Activated naive CD8-positive, alpha-beta T cell treated with anti-CD3 and anti-CD28 coated beads, Interleukin-2, amount 10 ng/mL, durations not matched to agents 7 days and 5 days (primary cell): Measurements from ENCODE around the gene VPS39. TPM values are rescaled to one million over a fixed set of nuclear protein-coding genes. Genes with fewer than 3 reads are reported as not detected.

Experiments used
- ATAC-seq: fragments of 150-1000 bp; cut with Tn5 transposase; one replicate; pipeline ENCODE4 v1.10.0; 2021; ENCODE audit warnings: low read depth, moderate library complexity
- POLR2A ChIA-PET: fragments of 350-600 bp; sonication (Branson Sonifier 250); formaldehyde crosslinking; loops from one replicate; lab custom pipeline; 2021; ENCODE audit warnings: antibody characterized with exemption; lab: Charles Lee
- DNase-seq: peaks from one replicate; pipeline ENCODE4 v3.0.0; 2021
- H3K27ac Mint-ChIP-seq: one replicate; pipeline ENCODE4 v1.8.0; 2022; ENCODE audit warnings: mild to moderate bottlenecking, mixed read lengths
- H3K27me3 Mint-ChIP-seq: one replicate; pipeline ENCODE4 v1.8.0; 2022; ENCODE audit warnings: mild to moderate bottlenecking, moderate library complexity, mixed read lengths
- H3K36me3 Mint-ChIP-seq: one replicate; pipeline ENCODE4 v1.8.0; 2021; ENCODE audit warnings: mild to moderate bottlenecking, mixed read lengths
- H3K4me1 Mint-ChIP-seq: one replicate; pipeline ENCODE4 v1.8.0; 2021; ENCODE audit warnings: mixed read lengths
- H3K4me3 Mint-ChIP-seq: one replicate; pipeline ENCODE4 v1.8.0; 2022; ENCODE audit warnings: mild to moderate bottlenecking, moderate library complexity, mixed read lengths
- H3K9me3 Mint-ChIP-seq: one replicate; pipeline ENCODE4 v1.8.0; 2021; ENCODE audit warnings: mixed read lengths
- total RNA-seq, 2 experiments: library from RNA; stranded (reverse); gene quantifications; one replicate each; pipeline ENCODE4 v1.2.3, GENCODE V29; 2021

The VPS39 gene
- total RNA-seq, 2 experiments from 2014 or later, result 88.8 to 91.7 TPM

GRCh38 chr15:42143356-42143755 is 64.7 kb downstream of the VPS39 start:
- peaks cover 3% of the 10 kb centered on the region for H3K4me1 Mint-ChIP-seq
- POLR2A ChIA-PET, result no interaction called here
- H3K27me3 Mint-ChIP-seq, result peaks cover 9% of the 10 kb centered on the region
- DNase-seq, result peak; percentile 10
- no peaks in the 10 kb centered on the region for H3K36me3 Mint-ChIP-seq
- no peak for ATAC-seq
- no peak overlapping the region for H3K27ac Mint-ChIP-seq
- no peaks in the 10 kb centered on the region for H3K9me3 Mint-ChIP-seq
- H3K4me3 Mint-ChIP-seq, result no peak overlapping the region

GRCh38 chr15:42141795-42142667 is 66.1 kb downstream of the VPS39 start:
- POLR2A ChIA-PET, result no interaction called here
- no peak for ATAC-seq
- no peak overlapping the region for H3K4me3 Mint-ChIP-seq
- peaks cover 5% of the 10 kb centered on the region for H3K4me1 Mint-ChIP-seq
- peaks cover 9% of the 10 kb centered on the region for H3K27me3 Mint-ChIP-seq
- H3K27ac Mint-ChIP-seq, result no peak overlapping the region
- H3K9me3 Mint-ChIP-seq, result no peaks in the 10 kb centered on the region
- DNase-seq, result peak; percentile 17
- no peaks in the 10 kb centered on the region for H3K36me3 Mint-ChIP-seq

- Mint-ChIP-seq H3K36me3 (no peaks in the 10 kb centered on the region), H3K4me1 (peaks cover 5% of the 10 kb centered on the region), H3K27me3 (peaks cover 9% of the 10 kb centered on the region), H3K4me3 (no peak overlapping the region), H3K27ac (no peak overlapping the region), H3K9me3 (no peaks in the 10 kb centered on the region)
- DNase-seq, result peak; percentile 14
- no peak for ATAC-seq
- POLR2A ChIA-PET, result no interaction called here
These were observed 66.9 kb downstream of the VPS39 start for GRCh38 chr15:42141246-42141645.

- Mint-ChIP-seq H3K27ac (no peak overlapping the region), H3K36me3 (no peaks in the 10 kb centered on the region), H3K27me3 (peaks cover 11% of the 10 kb centered on the region), H3K9me3 (no peaks in the 10 kb centered on the region), H3K4me1 (peaks cover 6% of the 10 kb centered on the region), H3K4me3 (no peak overlapping the region)
- DNase-seq (peak; percentile 15), ATAC-seq (no peak)
- POLR2A ChIA-PET, result no interaction called here
These were observed 67.6 kb downstream of the VPS39 start for GRCh38 chr15:42140383-42141070.

GRCh38 chr15:42139596-42139995 is 68.5 kb downstream of the VPS39 start:
- POLR2A ChIA-PET, result no interaction called here
- peaks cover 9% of the 10 kb centered on the region for H3K4me1 Mint-ChIP-seq
- peak; percentile 11 for DNase-seq
- no peak for ATAC-seq
- H3K27ac Mint-ChIP-seq, result no peak overlapping the region
- no peak overlapping the region for H3K4me3 Mint-ChIP-seq
- H3K36me3 Mint-ChIP-seq, result no peaks in the 10 kb centered on the region
- peaks cover 11% of the 10 kb centered on the region for H3K27me3 Mint-ChIP-seq
- H3K9me3 Mint-ChIP-seq, result no peaks in the 10 kb centered on the region

- no peak overlapping the region for H3K4me3 Mint-ChIP-seq
- no peak for ATAC-seq
- no peaks in the 10 kb centered on the region for H3K36me3 Mint-ChIP-seq
- no peak overlapping the region for H3K27ac Mint-ChIP-seq
- H3K27me3 Mint-ChIP-seq, result peaks cover 12% of the 10 kb centered on the region
- POLR2A ChIA-PET, result no interaction called here
- peak; percentile 12 for DNase-seq
- peaks cover 9% of the 10 kb centered on the region for H3K4me1 Mint-ChIP-seq
- H3K9me3 Mint-ChIP-seq, result no peaks in the 10 kb centered on the region
These were observed 69.1 kb downstream of the VPS39 start for GRCh38 chr15:42138968-42139386.

GRCh38 chr15:42138411-42138810 is 69.7 kb downstream of the VPS39 start:
- POLR2A ChIA-PET, result no interaction called here
- no peak for ATAC-seq
- no peaks in the 10 kb centered on the region for H3K36me3 Mint-ChIP-seq
- no peak overlapping the region for H3K27ac Mint-ChIP-seq
- no peak overlapping the region for H3K4me3 Mint-ChIP-seq
- H3K9me3 Mint-ChIP-seq, result no peaks in the 10 kb centered on the region
- H3K4me1 Mint-ChIP-seq, result peaks cover 10% of the 10 kb centered on the region
- peaks cover 13% of the 10 kb centered on the region for H3K27me3 Mint-ChIP-seq
- peak; percentile 17 for DNase-seq

GRCh38 chr15:42137461-42138261 is 70.4 kb downstream of the VPS39 start:
- POLR2A ChIA-PET, result no interaction called here
- Mint-ChIP-seq H3K27me3 (peaks cover 13% of the 10 kb centered on the region), H3K9me3 (no peaks in the 10 kb centered on the region), H3K27ac (no peak overlapping the region), H3K4me3 (no peak overlapping the region), H3K36me3 (no peaks in the 10 kb centered on the region), H3K4me1 (peaks cover 10% of the 10 kb centered on the region)
- peak; percentile 34 for DNase-seq
- ATAC-seq, result no peak

- no peak for ATAC-seq
- Mint-ChIP-seq H3K4me3 (no peak overlapping the region), H3K27me3 (peaks cover 13% of the 10 kb centered on the region), H3K4me1 (peaks cover 10% of the 10 kb centered on the region), H3K9me3 (no peaks in the 10 kb centered on the region), H3K36me3 (no peaks in the 10 kb centered on the region), H3K27ac (no peak overlapping the region)
- POLR2A ChIA-PET, result no interaction called here
- no peak for DNase-seq
These were observed 71.6 kb downstream of the VPS39 start for GRCh38 chr15:42136513-42136912.

- H3K9me3 Mint-ChIP-seq, result no peaks in the 10 kb centered on the region
- no peak overlapping the region for H3K27ac Mint-ChIP-seq
- no peak overlapping the region for H3K4me3 Mint-ChIP-seq
- ATAC-seq, result no peak
- H3K36me3 Mint-ChIP-seq, result no peaks in the 10 kb centered on the region
- POLR2A ChIA-PET, result no interaction called here
- DNase-seq, result no peak
- peaks cover 10% of the 10 kb centered on the region for H3K4me1 Mint-ChIP-seq
- H3K27me3 Mint-ChIP-seq, result peaks cover 12% of the 10 kb centered on the region
These were observed 72.8 kb downstream of the VPS39 start for GRCh38 chr15:42135351-42135750.

GRCh38 chr15:42134617-42135245 is 73.4 kb downstream of the VPS39 start:
- H3K36me3 Mint-ChIP-seq, result no peaks in the 10 kb centered on the region
- peaks cover 17% of the 10 kb centered on the region for H3K27me3 Mint-ChIP-seq
- no peak overlapping the region for H3K27ac Mint-ChIP-seq
- no peak overlapping the region for H3K4me3 Mint-ChIP-seq
- no peak for DNase-seq
- POLR2A ChIA-PET, result no interaction called here
- no peak for ATAC-seq
- H3K9me3 Mint-ChIP-seq, result no peaks in the 10 kb centered on the region
- H3K4me1 Mint-ChIP-seq, result peaks cover 7% of the 10 kb centered on the region

GRCh38 chr15:42133886-42134502 is 74.1 kb downstream of the VPS39 start:
- Mint-ChIP-seq H3K27ac (no peak overlapping the region), H3K27me3 (peaks cover 20% of the 10 kb centered on the region), H3K36me3 (no peaks in the 10 kb centered on the region), H3K4me3 (no peak overlapping the region), H3K4me1 (peaks cover 8% of the 10 kb centered on the region), H3K9me3 (no peaks in the 10 kb centered on the region)
- POLR2A ChIA-PET, result interaction anchor here (1.0 kb wide), 1 partner anchor 144 kb away, joined by 3 read pairs; no protein-coding TSS in a partner anchor
- peak; percentile 89 for ATAC-seq
- DNase-seq, result peak; percentile 79
